Uterus (tissue), 2 donors: Measurements from ENCODE around the gene CINP.

ENCODE experiments used
- POLR2A ChIP-seq, 2 donors: fragments of 450-650 bp; IDR thresholded peaks; one replicate each; pipeline ENCODE4 v1.6.1; 2016; ENCODE audit warnings: antibody characterized with exemption in 2 of 2, mild to moderate bottlenecking in 1 of 2, moderate library complexity in 1 of 2
- TF ChIP-seq, protein P1 (sequence below), 4 experiments: fragments of 200-600 bp in 2 of 4; fragments of 450-650 bp in 2 of 4; sonication (generic) in 2 of 4; IDR thresholded peaks; one replicate each; pipeline ENCODE4 v1.5.1; 2016 to 2019; ENCODE audit warnings: antibody characterized with exemption in 4 of 4, mild to moderate bottlenecking in 2 of 4, moderate library complexity in 1 of 4

DNA sequence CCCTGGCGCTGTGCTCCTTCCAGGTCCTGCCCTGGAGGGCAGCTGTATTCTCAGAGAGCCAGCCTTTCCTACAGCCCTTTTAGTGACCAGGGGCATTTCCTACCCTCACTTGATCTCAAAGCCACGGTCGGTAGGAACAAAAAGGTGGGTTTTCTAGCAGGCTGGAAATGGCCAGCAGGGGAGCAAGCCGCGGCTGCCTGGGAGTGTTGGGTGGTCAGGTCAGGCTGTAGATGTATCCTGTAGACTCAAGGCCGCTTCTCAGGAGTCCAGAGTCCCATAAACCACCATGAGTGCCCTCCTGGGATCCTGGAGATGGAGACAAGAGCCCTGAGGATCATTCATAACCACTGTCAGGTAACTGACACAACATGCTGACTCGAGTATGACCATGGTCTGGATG, 18.6 kb downstream of the CINP start:
- TF ChIP-seq, protein P1, sequence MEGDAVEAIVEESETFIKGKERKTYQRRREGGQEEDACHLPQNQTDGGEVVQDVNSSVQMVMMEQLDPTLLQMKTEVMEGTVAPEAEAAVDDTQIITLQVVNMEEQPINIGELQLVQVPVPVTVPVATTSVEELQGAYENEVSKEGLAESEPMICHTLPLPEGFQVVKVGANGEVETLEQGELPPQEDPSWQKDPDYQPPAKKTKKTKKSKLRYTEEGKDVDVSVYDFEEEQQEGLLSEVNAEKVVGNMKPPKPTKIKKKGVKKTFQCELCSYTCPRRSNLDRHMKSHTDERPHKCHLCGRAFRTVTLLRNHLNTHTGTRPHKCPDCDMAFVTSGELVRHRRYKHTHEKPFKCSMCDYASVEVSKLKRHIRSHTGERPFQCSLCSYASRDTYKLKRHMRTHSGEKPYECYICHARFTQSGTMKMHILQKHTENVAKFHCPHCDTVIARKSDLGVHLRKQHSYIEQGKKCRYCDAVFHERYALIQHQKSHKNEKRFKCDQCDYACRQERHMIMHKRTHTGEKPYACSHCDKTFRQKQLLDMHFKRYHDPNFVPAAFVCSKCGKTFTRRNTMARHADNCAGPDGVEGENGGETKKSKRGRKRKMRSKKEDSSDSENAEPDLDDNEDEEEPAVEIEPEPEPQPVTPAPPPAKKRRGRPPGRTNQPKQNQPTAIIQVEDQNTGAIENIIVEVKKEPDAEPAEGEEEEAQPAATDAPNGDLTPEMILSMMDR (IDR thresholded peaks at IDR 0.05) = no peak
- no peak for TF ChIP-seq POLR2A (IDR thresholded peaks at IDR 0.05)
